ENCODE measurements around the gene NEK11. TPM values are rescaled to one million over a fixed set of nuclear protein-coding genes. Genes with fewer than 3 reads are reported as not detected.

The NEK11 gene
- total RNA-seq, 4 donors from 2014 or later: 2.3 to 25.2 (median 8.4) TPM

GRCh38 chr3:131224886-131225550 lies 198.3 kb downstream of the NEK11 start:
- no peaks in the 10 kb centered on the region for H3K27me3 ChIP-seq
- no peak overlapping the region for H3K4me3 ChIP-seq
- H3K27ac ChIP-seq: no peak overlapping the region
- no peak for TF ChIP-seq POLR2A (IDR thresholded peaks at IDR 0.05)
- TF ChIP-seq, protein P1, sequence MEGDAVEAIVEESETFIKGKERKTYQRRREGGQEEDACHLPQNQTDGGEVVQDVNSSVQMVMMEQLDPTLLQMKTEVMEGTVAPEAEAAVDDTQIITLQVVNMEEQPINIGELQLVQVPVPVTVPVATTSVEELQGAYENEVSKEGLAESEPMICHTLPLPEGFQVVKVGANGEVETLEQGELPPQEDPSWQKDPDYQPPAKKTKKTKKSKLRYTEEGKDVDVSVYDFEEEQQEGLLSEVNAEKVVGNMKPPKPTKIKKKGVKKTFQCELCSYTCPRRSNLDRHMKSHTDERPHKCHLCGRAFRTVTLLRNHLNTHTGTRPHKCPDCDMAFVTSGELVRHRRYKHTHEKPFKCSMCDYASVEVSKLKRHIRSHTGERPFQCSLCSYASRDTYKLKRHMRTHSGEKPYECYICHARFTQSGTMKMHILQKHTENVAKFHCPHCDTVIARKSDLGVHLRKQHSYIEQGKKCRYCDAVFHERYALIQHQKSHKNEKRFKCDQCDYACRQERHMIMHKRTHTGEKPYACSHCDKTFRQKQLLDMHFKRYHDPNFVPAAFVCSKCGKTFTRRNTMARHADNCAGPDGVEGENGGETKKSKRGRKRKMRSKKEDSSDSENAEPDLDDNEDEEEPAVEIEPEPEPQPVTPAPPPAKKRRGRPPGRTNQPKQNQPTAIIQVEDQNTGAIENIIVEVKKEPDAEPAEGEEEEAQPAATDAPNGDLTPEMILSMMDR (IDR thresholded peaks at IDR 0.05): no peak
- no peak for DNase-seq
- intact Hi-C loops (cut with DNase I; ENCODE audit: low total_unique reads): no loop called here
- no peaks in the 10 kb centered on the region for H3K9me3 ChIP-seq
- H3K4me1 ChIP-seq: no peaks in the 10 kb centered on the region
- no peaks in the 10 kb centered on the region for H3K36me3 ChIP-seq

DNA sequence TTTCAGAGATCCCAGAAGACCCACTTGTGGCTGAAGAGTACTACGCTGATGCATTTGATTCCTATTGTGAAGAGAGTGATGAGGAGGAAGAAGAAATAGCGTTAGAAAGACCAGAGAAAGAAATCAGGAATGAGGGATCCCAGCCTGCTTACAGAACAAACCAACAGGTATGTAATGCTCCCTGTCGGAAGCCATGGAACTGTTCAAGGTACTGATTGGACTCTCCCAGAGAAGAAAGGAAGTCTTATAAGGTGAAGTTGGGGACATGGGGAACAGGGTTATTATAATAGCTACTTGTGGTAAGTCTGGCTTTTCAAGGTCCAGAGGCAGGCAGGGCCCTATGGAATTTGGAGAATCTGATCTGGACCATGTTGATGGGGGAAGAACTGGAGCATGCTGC lies 201.8 kb downstream of the NEK11 start:
- no peaks in the 10 kb centered on the region for H3K9me3 ChIP-seq
- TF ChIP-seq, protein P1 (IDR thresholded peaks at IDR 0.05): no peak
- TF ChIP-seq POLR2A (IDR thresholded peaks at IDR 0.05): no peak
- intact Hi-C loops (cut with DNase I; ENCODE audit: low total_unique reads): no loop called here
- no peak overlapping the region for H3K27ac ChIP-seq
- H3K36me3 ChIP-seq: no peaks in the 10 kb centered on the region
- no peaks in the 10 kb centered on the region for H3K4me1 ChIP-seq
- no peaks in the 10 kb centered on the region for H3K27me3 ChIP-seq
- H3K4me3 ChIP-seq: no peak overlapping the region
- no peak for DNase-seq

- no peaks in the 10 kb centered on the region for H3K27me3 ChIP-seq
These were observed 205.2 kb downstream of the NEK11 start for GRCh38 chr3:131231710-131232389.

GRCh38 chr3:131232711-131233267 lies 206.1 kb downstream of the NEK11 start:
- intact Hi-C loops (cut with DNase I; ENCODE audit: low total_unique reads): no loop called here
- Histone ChIP-seq H3K27me3 (no peaks in the 10 kb centered on the region), H3K9me3 (no peaks in the 10 kb centered on the region), H3K4me1 (no peaks in the 10 kb centered on the region), H3K27ac (no peak overlapping the region), H3K36me3 (no peaks in the 10 kb centered on the region), H3K4me3 (no peak overlapping the region)
- TF ChIP-seq POLR2A (IDR thresholded peaks at IDR 0.05): no peak
- TF ChIP-seq, protein P1 (IDR thresholded peaks at IDR 0.05): no peak
- DNase-seq: no peak

More at GRCh38 chr3:131231710-131232389, 205.2 kb downstream of the NEK11 start:
- H3K4me1 ChIP-seq: no peaks in the 10 kb centered on the region
- DNase-seq: no peak
- TF ChIP-seq, protein P1 (IDR thresholded peaks at IDR 0.05): no peak
- TF ChIP-seq POLR2A (IDR thresholded peaks at IDR 0.05): no peak
- H3K27ac ChIP-seq: no peak overlapping the region
- H3K4me3 ChIP-seq: no peak overlapping the region
- intact Hi-C loops (cut with DNase I; ENCODE audit: low total_unique reads): no loop called here
- no peaks in the 10 kb centered on the region for H3K36me3 ChIP-seq
- H3K9me3 ChIP-seq: no peaks in the 10 kb centered on the region

Data from uterus (tissue), 4 donors.